Measurements from ENCODE around the gene APOL3.
"Not testable (repeated sequence)": the region's sequence is repeated elsewhere in the genome, so short reads cannot be mapped to it uniquely, and the experiment has no call there.

Gene APOL3

GRCh38 chr22:36134182-36134581 is 26.4 kb downstream of the APOL3 start:
- DNase-seq (ENCODE audit: low read depth in 1 of 2, low spot score in 1 of 2): no peak
- TF ChIP-seq JUND (IDR thresholded peaks at IDR 0.05; ENCODE audit: low read depth): no peak
- in situ Hi-C loops (cut with HindIII; ENCODE audit: low pct_unique_long_range_greater_than_20kb, low sequenced_read_pairs): no loop called here

GRCh38 chr22:36131907-36132306 is 28.6 kb downstream of the APOL3 start:
- in situ Hi-C loops (cut with HindIII; ENCODE audit: low pct_unique_long_range_greater_than_20kb, low sequenced_read_pairs): no loop called here
- DNase-seq (ENCODE audit: low read depth in 1 of 2, low spot score in 1 of 2): no peak
- no peak for TF ChIP-seq JUND (IDR thresholded peaks at IDR 0.05; ENCODE audit: low read depth)

GRCh38 chr22:36129486-36130388 is 30.8 kb downstream of the APOL3 start:
- in situ Hi-C loops (cut with HindIII; ENCODE audit: low pct_unique_long_range_greater_than_20kb, low sequenced_read_pairs): no loop called here
- no peak for DNase-seq (ENCODE audit: low read depth in 1 of 2, low spot score in 1 of 2)
- no peak for TF ChIP-seq JUND (IDR thresholded peaks at IDR 0.05; ENCODE audit: low read depth)

- in situ Hi-C loops (cut with HindIII; ENCODE audit: low pct_unique_long_range_greater_than_20kb, low sequenced_read_pairs): no loop called here
- DNase-seq (ENCODE audit: low read depth in 1 of 2, low spot score in 1 of 2): no peak
- no peak for TF ChIP-seq JUND (IDR thresholded peaks at IDR 0.05; ENCODE audit: low read depth)
Measured at GRCh38 chr22:36129071-36129470, 31.5 kb downstream of the APOL3 start.

- in situ Hi-C loops (cut with HindIII; ENCODE audit: low pct_unique_long_range_greater_than_20kb, low sequenced_read_pairs): no loop called here
- no peak for TF ChIP-seq JUND (IDR thresholded peaks at IDR 0.05; ENCODE audit: low read depth)
- DNase-seq (ENCODE audit: low read depth in 1 of 2, low spot score in 1 of 2): no peak
Measured at GRCh38 chr22:36125994-36126531, 34.5 kb downstream of the APOL3 start.

- TF ChIP-seq JUND (IDR thresholded peaks at IDR 0.05; ENCODE audit: low read depth): no peak
- in situ Hi-C loops (cut with HindIII; ENCODE audit: low pct_unique_long_range_greater_than_20kb, low sequenced_read_pairs): no loop called here
- no peak for DNase-seq (ENCODE audit: low read depth in 1 of 2, low spot score in 1 of 2)
Measured at GRCh38 chr22:36125434-36125833, 35.1 kb downstream of the APOL3 start.

GRCh38 chr22:36124666-36125065 is 35.9 kb downstream of the APOL3 start:
- in situ Hi-C loops (cut with HindIII; ENCODE audit: low pct_unique_long_range_greater_than_20kb, low sequenced_read_pairs): no loop called here

GRCh38 chr22:36123673-36124630 is 36.6 kb downstream of the APOL3 start:
- peak; percentile 69 to 95 for DNase-seq (ENCODE audit: low read depth in 1 of 2, low spot score in 1 of 2)
- in situ Hi-C loops (cut with HindIII; ENCODE audit: low pct_unique_long_range_greater_than_20kb, low sequenced_read_pairs): no loop called here
- no peak for TF ChIP-seq JUND (IDR thresholded peaks at IDR 0.05; ENCODE audit: low read depth)

More at GRCh38 chr22:36124666-36125065, 35.9 kb downstream of the APOL3 start:
- DNase-seq (ENCODE audit: low read depth in 1 of 2, low spot score in 1 of 2): no peak
- TF ChIP-seq JUND (IDR thresholded peaks at IDR 0.05; ENCODE audit: low read depth): no peak

- DNase-seq (ENCODE audit: low read depth in 1 of 2, low spot score in 1 of 2); in situ Hi-C loops (cut with HindIII; ENCODE audit: low pct_unique_long_range_greater_than_20kb, low sequenced_read_pairs): not testable (repeated sequence)
Measured at GRCh38 chr22:36120621-36121351, 39.8 kb downstream of the APOL3 start.

GRCh38 chr22:36117053-36117554 is 43.5 kb downstream of the APOL3 start:
- DNase-seq (ENCODE audit: low read depth in 1 of 2, low spot score in 1 of 2): no peak
- in situ Hi-C loops (cut with HindIII; ENCODE audit: low pct_unique_long_range_greater_than_20kb, low sequenced_read_pairs): no loop called here
- TF ChIP-seq JUND (IDR thresholded peaks at IDR 0.05; ENCODE audit: low read depth): no peak

GRCh38 chr22:36116127-36116526 is 44.4 kb downstream of the APOL3 start:
- DNase-seq (ENCODE audit: low read depth in 1 of 2, low spot score in 1 of 2): no peak
- no peak for TF ChIP-seq JUND (IDR thresholded peaks at IDR 0.05; ENCODE audit: low read depth)
- in situ Hi-C loops (cut with HindIII; ENCODE audit: low pct_unique_long_range_greater_than_20kb, low sequenced_read_pairs): no loop called here

- in situ Hi-C loops (cut with HindIII; ENCODE audit: low pct_unique_long_range_greater_than_20kb, low sequenced_read_pairs): no loop called here
- no peak for TF ChIP-seq JUND (IDR thresholded peaks at IDR 0.05; ENCODE audit: low read depth)
- DNase-seq (ENCODE audit: low read depth in 1 of 2, low spot score in 1 of 2): no peak
Measured at GRCh38 chr22:36113121-36113520, 47.4 kb downstream of the APOL3 start.
